ENCODE data around the gene MKI67.
"Not testable (repeated sequence)": the region's sequence is repeated elsewhere in the genome, so short reads cannot be mapped to it uniquely, and the experiment has no call there.

Gene MKI67

GRCh38 chr10:128125944-128126764, at the start of gene MKI67:
MKI67 (minus strand) TSS chr10:128126423; CDS start chr10:128125667, 756 bp downstream.
- peak; percentile 84 for DNase-seq

GRCh38 chr10:128174581-128175559, 48.6 kb upstream of the MKI67 start:
- DNase-seq: no peak

- DNase-seq: no peak
These were observed 47.2 kb upstream of the MKI67 start for GRCh38 chr10:128173386-128173785.

GRCh38 chr10:128172756-128173155, 46.5 kb upstream of the MKI67 start:
- no peak for DNase-seq

GRCh38 chr10:128169811-128170379, 43.7 kb upstream of the MKI67 start:
- DNase-seq: no peak

GRCh38 chr10:128167926-128168520, 41.8 kb upstream of the MKI67 start:
- no peak for DNase-seq

GRCh38 chr10:128167123-128167522, 40.9 kb upstream of the MKI67 start:
- DNase-seq: not testable (repeated sequence)

- DNase-seq: no peak
These were observed 39.9 kb upstream of the MKI67 start for GRCh38 chr10:128166151-128166550.

GRCh38 chr10:128165536-128165935, 39.3 kb upstream of the MKI67 start:
- no peak for DNase-seq

- no peak for DNase-seq
These were observed 37.5 kb upstream of the MKI67 start for GRCh38 chr10:128163701-128164100.

GRCh38 chr10:128161031-128161430, 34.8 kb upstream of the MKI67 start:
- DNase-seq: no peak

GRCh38 chr10:128160297-128160711, 34.1 kb upstream of the MKI67 start:
- no peak for DNase-seq

GRCh38 chr10:128158021-128158795, 32.0 kb upstream of the MKI67 start:
- no peak for DNase-seq

GRCh38 chr10:128156999-128157755, 31.0 kb upstream of the MKI67 start:
- DNase-seq: no peak

- DNase-seq: no peak
These were observed 26.7 kb upstream of the MKI67 start for GRCh38 chr10:128152741-128153580.

- no peak for DNase-seq
These were observed 24.8 kb upstream of the MKI67 start for GRCh38 chr10:128151031-128151430.

GRCh38 chr10:128150561-128150960, 24.3 kb upstream of the MKI67 start:
- no peak for DNase-seq

GRCh38 chr10:128150045-128150493, 23.8 kb upstream of the MKI67 start:
- peak; percentile 83 for DNase-seq

GRCh38 chr10:128149267-128150014, 23.2 kb upstream of the MKI67 start:
- DNase-seq: no peak

Measured in activated T-cell treated with anti-CD3 and anti-CD28 coated beads, Interleukin-2, amount 50 U/mL, for 1 hour (primary cell).